NT2/D1 (cell line): ENCODE results near the gene AIFM1.
A peak's percentile ranks its signal among the peaks of the same experiment; 100 is the strongest.

Experiments used
- DNase-seq: peaks from one replicate; pipeline ENCODE4 v3.0.0-alpha.2; 2011; ENCODE audit warnings: low read depth, low spot score
- H3K27me3 ChIP-seq: 2 replicates; pipeline ENCODE4 v1.6.0; 2011; ENCODE audit warnings: mild to moderate bottlenecking; ENCODE audit not compliant: insufficient read length, insufficient read depth
- H3K36me3 ChIP-seq: 2 replicates; pipeline ENCODE4 v1.6.1; 2011; ENCODE audit warnings: mild to moderate bottlenecking, low read length, mixed read lengths; ENCODE audit not compliant: insufficient read depth, insufficient read length
- H3K4me1 ChIP-seq: 2 replicates; pipeline ENCODE4 v1.5.1; 2011; ENCODE audit not compliant: insufficient read depth, insufficient read length
- H3K4me3 ChIP-seq: 2 replicates; pipeline ENCODE4 v1.5.1; 2011; ENCODE audit warnings: low read depth; ENCODE audit not compliant: insufficient read length
- H3K9ac ChIP-seq: 2 replicates; pipeline ENCODE4 v1.6.0; 2011; ENCODE audit warnings: low read depth; ENCODE audit not compliant: insufficient read length
- H3K9me3 ChIP-seq: 2 replicates; pipeline ENCODE4 v1.5.1; 2011; ENCODE audit warnings: mild to moderate bottlenecking, low read length; ENCODE audit not compliant: insufficient read depth
- SUZ12 ChIP-seq: IDR thresholded peaks from 2 replicates; pipeline ENCODE4 v1.6.1; 2011; ENCODE audit not compliant: insufficient read length, insufficient read depth; ENCODE audit errors: extremely low read depth
- YY1 ChIP-seq: IDR thresholded peaks from 2 replicates; pipeline ENCODE4 v1.6.1; 2011; ENCODE audit not compliant: insufficient read length, insufficient read depth
- ZNF274 ChIP-seq: IDR thresholded peaks from 2 replicates; pipeline ENCODE4 v1.6.1; 2011; ENCODE audit warnings: mild to moderate bottlenecking, low read depth, low read length

Gene AIFM1

DNA sequence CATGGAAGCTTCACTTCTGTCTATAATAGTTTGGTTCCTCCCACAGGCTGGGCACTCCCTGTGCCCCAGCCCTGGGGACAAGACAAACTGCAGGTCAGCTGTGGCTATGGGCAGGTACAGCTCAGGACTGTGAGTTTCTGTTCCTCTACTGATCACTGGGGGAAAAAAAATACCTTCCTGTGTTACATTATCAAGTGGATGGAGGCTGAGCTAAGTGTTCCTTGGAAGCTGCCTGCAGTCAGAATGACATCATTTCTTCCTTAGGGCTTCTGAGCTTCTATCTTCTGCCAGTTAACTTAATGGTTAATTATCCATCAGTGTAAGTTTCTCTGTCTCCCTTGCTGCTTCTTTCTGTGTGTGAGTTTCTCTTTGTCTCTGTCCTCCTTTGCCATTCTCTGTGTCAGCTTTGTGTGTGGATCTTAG lies 10.7 kb upstream of the AIFM1 start:
- TF ChIP-seq YY1 (no peak), ZNF274 (no peak), SUZ12 (no peak)

DNA sequence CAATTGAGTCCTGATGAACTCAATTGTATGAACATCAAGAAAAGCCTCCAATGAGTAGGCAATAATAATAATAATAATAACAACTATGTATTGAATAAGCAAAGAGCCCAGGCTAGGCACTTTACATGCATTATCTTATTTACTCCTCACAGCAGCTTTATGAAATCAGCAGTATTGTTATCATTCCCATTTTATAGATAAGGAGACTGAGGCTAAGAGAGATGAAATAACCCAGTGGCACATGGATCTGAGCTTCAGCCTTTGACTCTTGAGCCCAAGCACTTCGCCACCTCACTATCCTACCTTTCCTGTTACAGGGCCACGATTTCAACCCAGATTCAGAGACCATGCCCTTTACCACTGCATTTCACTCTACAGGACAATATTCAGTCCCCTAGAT lies 9.3 kb upstream of the AIFM1 start:
- no peak overlapping the region for H3K9ac ChIP-seq
- H3K4me3 ChIP-seq, result no peak overlapping the region
- no peaks in the 10 kb centered on the region for H3K9me3 ChIP-seq
- H3K27me3 ChIP-seq, result peaks cover 22% of the 10 kb centered on the region
- no peak for DNase-seq
- TF ChIP-seq SUZ12, result no peak
- TF ChIP-seq ZNF274, result no peak
- no peak for TF ChIP-seq YY1
- H3K4me1 ChIP-seq, result no peaks in the 10 kb centered on the region
- no peaks in the 10 kb centered on the region for H3K36me3 ChIP-seq

More for the DNA sequence above, 10.7 kb upstream of the AIFM1 start:
- Histone ChIP-seq H3K9me3 (no peaks in the 10 kb centered on the region), H3K4me3 (no peak overlapping the region), H3K4me1 (no peaks in the 10 kb centered on the region), H3K36me3 (no peaks in the 10 kb centered on the region), H3K27me3 (peaks cover 16% of the 10 kb centered on the region), H3K9ac (no peak overlapping the region)
- DNase-seq, result no peak

DNA sequence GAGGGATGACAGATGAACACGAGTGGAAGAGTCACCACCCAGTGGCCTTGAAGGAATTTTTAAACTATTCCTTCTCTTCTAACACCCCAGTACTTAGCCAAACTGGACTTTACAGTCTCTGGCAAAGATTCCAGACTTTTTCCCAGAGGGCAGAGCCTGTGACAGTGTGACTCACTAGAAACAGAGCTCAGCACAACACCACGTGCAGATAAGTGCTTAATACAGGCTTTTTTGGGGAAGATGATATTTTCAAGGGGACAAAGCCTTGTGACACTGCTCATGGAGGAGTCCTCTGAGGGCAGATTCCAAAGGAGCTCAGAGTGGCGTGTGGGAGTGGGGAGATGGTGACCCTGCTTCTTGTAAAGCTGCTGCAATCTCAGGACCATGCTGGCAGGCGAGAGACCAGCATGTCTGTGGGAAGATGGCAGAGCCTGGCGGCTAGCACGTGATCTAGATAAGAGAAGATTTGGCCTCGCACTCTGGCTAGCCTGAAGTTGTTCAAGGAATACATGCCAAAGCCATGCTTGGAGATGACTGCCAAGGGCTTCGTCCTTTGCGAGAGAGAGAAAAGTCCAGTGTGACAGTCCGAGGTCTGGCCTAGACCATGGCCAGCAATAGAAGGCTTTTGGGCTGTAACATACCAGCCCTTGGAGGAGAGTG lies 8.5 kb upstream of the AIFM1 start:
- Histone ChIP-seq H3K27me3 (peaks cover 24% of the 10 kb centered on the region), H3K36me3 (no peaks in the 10 kb centered on the region), H3K4me1 (no peaks in the 10 kb centered on the region), H3K4me3 (no peak overlapping the region), H3K9me3 (no peaks in the 10 kb centered on the region), H3K9ac (no peak overlapping the region)
- DNase-seq, result no peak
- TF ChIP-seq YY1 (no peak), SUZ12 (no peak), ZNF274 (no peak)

DNA sequence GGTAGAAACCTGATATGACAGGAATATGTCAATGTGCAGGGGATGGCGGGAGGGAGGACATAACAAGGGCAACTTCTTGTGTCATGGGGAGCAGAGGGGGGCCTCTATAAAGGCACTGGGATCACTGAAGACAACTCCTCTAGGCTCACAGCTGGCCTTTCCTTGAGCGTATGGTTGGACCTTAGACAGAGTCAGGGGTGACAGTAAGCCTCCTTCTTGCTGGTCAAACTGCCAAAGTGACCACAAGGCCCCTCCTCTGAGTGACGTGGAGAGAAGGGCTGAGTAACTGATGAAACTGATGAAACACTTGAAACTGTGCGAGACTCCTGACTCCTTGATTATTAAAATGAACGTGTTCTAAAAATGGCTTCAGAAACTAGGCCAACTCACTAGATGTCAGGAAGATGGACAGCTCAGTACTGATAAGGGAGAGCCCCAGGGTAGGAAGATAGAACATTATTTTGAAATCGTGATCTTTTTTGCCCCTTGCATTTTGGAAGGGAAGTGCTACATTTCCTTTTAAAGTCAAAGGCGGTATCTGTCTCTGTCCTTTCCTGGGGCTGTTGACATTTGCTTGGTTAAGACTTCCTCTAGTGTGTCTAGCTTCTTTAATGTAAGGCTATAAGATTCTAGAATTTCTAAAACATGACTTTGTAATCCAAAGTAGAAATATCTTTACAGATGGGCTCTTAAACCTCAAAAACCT lies 7.7 kb upstream of the AIFM1 start:
- Histone ChIP-seq H3K9me3 (no peaks in the 10 kb centered on the region), H3K4me3 (no peak overlapping the region), H3K27me3 (peaks cover 24% of the 10 kb centered on the region), H3K36me3 (no peaks in the 10 kb centered on the region), H3K4me1 (no peaks in the 10 kb centered on the region), H3K9ac (no peak overlapping the region)
- TF ChIP-seq ZNF274, result no peak
- TF ChIP-seq YY1, result no peak
- no peak for TF ChIP-seq SUZ12
- DNase-seq, result no peak

DNA sequence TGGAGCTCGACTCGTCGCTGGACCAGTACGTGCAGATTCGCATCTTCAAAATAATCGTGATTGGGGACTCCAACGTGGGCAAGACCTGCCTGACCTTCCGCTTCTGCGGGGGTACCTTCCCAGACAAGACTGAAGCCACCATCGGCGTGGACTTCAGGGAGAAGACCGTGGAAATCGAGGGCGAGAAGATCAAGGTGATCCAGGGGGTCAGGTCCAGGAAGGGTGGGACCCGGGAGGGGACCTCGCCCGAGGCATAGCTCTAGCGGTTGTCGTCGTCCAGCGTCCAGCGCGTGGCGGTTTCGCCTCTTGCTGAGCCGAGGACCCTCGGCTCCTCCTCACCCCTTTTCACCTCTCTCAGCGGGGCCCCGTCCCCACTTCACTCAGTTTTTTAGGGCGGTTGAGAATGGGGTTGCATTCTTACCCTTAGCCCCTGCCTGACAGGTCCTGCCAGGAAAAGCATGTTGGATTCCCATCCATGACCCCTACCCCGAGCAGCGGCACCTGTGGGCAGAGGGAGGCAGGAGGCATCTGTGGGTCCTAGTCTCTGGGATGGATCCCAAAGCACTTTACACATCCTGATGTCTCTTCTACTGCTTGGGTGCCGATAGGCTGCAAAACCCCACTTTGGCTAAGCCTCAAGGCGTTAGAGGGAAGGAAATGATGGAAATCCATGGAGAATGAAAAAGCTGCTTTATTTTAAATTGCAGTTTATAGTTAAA lies 6.6 kb upstream of the AIFM1 start:
- Histone ChIP-seq H3K27me3 (peaks cover 24% of the 10 kb centered on the region), H3K4me3 (no peak overlapping the region), H3K36me3 (no peaks in the 10 kb centered on the region), H3K9ac (no peak overlapping the region), H3K4me1 (no peaks in the 10 kb centered on the region), H3K9me3 (no peaks in the 10 kb centered on the region)
- TF ChIP-seq YY1 (no peak), SUZ12 (no peak), ZNF274 (no peak)
- DNase-seq, result no peak

DNA sequence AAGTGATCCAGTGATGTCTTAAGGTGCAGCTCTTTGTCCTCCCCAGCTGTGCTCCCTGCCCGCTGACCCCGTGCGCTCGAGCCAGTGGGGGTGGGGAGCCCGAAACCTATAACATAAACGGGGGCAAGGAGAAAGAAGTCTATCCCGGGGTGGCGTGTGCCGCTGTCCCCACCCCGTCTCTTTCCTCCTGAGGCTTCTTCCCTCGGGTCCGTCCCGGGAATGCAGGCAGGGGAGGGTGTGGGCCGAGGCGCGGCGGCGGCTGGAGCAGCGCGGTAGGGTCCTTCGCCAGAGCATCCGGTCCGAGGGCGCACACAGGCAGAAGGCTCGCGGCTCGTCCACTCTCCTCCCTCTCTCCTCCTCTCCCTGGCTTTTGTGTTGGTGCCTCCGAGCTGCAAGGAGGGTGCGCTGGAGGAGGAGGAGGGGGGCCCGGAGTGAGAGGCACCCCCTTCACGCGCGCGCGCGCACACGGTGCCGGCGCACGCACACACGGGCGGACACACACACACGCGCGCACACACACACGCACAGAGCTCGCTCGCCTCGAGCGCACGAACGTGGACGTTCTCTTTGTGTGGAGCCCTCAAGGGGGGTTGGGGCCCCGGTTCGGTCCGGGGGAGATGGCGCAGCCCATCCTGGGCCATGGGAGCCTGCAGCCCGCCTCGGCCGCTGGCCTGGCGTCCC lies 5.9 kb upstream of the AIFM1 start, which contains the start of gene RAB33A:
Gene RAB33A, plus strand, starts transcription at position 517 of the 681 bp plus-strand sequence. Its CDS starts 101 bp downstream, at position 618.
- no peaks in the 10 kb centered on the region for H3K4me1 ChIP-seq
- H3K36me3 ChIP-seq, result no peaks in the 10 kb centered on the region
- H3K9me3 ChIP-seq, result no peaks in the 10 kb centered on the region
- no peak for DNase-seq
- peaks cover 24% of the 10 kb centered on the region for H3K27me3 ChIP-seq
- TF ChIP-seq SUZ12, result no peak
- no peak for TF ChIP-seq YY1
- TF ChIP-seq ZNF274, result no peak
- H3K4me3 ChIP-seq, result peak within 1 kb of the TSS; percentile 30
- H3K9ac ChIP-seq, result no peak within 1 kb of the TSS
